Keratinocyte (primary cell): ENCODE data around the gene PPP1R14B. TPM values are rescaled to one million over a fixed set of nuclear protein-coding genes. Genes with fewer than 3 reads are reported as not detected.

Source experiments
- DNase-seq: peaks from one replicate; pipeline ENCODE4 v3.0.0-alpha.2; 2011; ENCODE audit warnings: low read depth, missing footprints, low spot score
- FAIRE-seq: peaks from 2 replicates; lab custom pipeline; 2011; peaks lifted over from hg19 to GRCh38; lab: Jason Lieb, UNC
- H2AFZ ChIP-seq: 2 replicates; pipeline ENCODE4 v1.6.0; 2012; ENCODE audit warnings: low read length, control low read depth, inconsistent platforms; ENCODE audit not compliant: control insufficient read depth
- H3K27ac ChIP-seq: 2 replicates; pipeline ENCODE4 v1.5.1; 2011; ENCODE audit warnings: low read length; ENCODE audit not compliant: control insufficient read depth, insufficient read depth
- H3K27me3 ChIP-seq: 3 replicates; pipeline ENCODE4 v1.6.0; 2011; ENCODE audit warnings: low read length; ENCODE audit not compliant: control insufficient read depth, insufficient read depth; ENCODE audit errors: extremely low read depth
- H3K36me3 ChIP-seq, 2 experiments: 2 replicates in 1 of 2; 3 replicates in 1 of 2; pipeline ENCODE4 v1.5.1; 2011; ENCODE audit warnings: low read length in 2 of 2, mild to moderate bottlenecking in 1 of 2; ENCODE audit not compliant: control insufficient read depth in 2 of 2, insufficient read depth in 2 of 2; ENCODE audit errors: extremely low read depth in 1 of 2
- H3K4me1 ChIP-seq: 3 replicates; pipeline ENCODE4 v1.5.1; 2011; ENCODE audit warnings: low read length; ENCODE audit not compliant: control insufficient read depth, insufficient read depth; ENCODE audit errors: extremely low read depth
- H3K4me2 ChIP-seq: 3 replicates; pipeline ENCODE4 v1.6.0; 2011; ENCODE audit warnings: low read depth, low read length; ENCODE audit not compliant: control insufficient read depth, insufficient read depth; ENCODE audit errors: extremely low read depth
- H3K4me3 ChIP-seq, 3 experiments: fragments of 200-600 bp in 1 of 3; sonication (generic) in 1 of 3; 2 replicates in 2 of 3; 3 replicates in 1 of 3; pipeline ENCODE4 v1.5.1; 2011 to 2016; ENCODE audit warnings: low read length in 3 of 3, mild to moderate bottlenecking in 3 of 3, control low read depth in 2 of 3, inconsistent platforms in 1 of 3, low read depth in 1 of 3, mixed read lengths in 1 of 3, mixed run types in 1 of 3, moderate library complexity in 1 of 3; ENCODE audit not compliant: control insufficient read depth in 2 of 3, insufficient read depth in 2 of 3; ENCODE audit errors: extremely low read depth in 1 of 3
- H3K79me2 ChIP-seq: 2 replicates; pipeline ENCODE4 v1.6.0; 2012; ENCODE audit warnings: low read length; ENCODE audit not compliant: control insufficient read depth, insufficient read depth
- H3K9ac ChIP-seq: 3 replicates; pipeline ENCODE4 v1.6.0; 2011; ENCODE audit warnings: low read length; ENCODE audit not compliant: control insufficient read depth, insufficient read depth; ENCODE audit errors: extremely low read depth
- H3K9me1 ChIP-seq: 3 replicates; pipeline ENCODE4 v1.6.0; 2011; ENCODE audit warnings: low read length; ENCODE audit not compliant: control insufficient read depth, insufficient read depth; ENCODE audit errors: extremely low read depth
- H3K9me3 ChIP-seq: 2 replicates; pipeline ENCODE4 v1.5.1; 2012; ENCODE audit warnings: low read depth, low read length; ENCODE audit not compliant: control insufficient read depth
- H4K20me1 ChIP-seq: 3 replicates; pipeline ENCODE4 v1.6.0; 2011; ENCODE audit warnings: low read length; ENCODE audit not compliant: control insufficient read depth, insufficient read depth; ENCODE audit errors: extremely low read depth
- CTCF ChIP-seq, 3 experiments: IDR thresholded peaks in 1 of 3; conservative IDR thresholded peaks in 1 of 3; optimal IDR thresholded peaks in 1 of 3; 2 replicates in 2 of 3; 3 replicates in 1 of 3; pipeline versions ENCODE3 to v1.5.1; 2011; ENCODE audit warnings: low read length in 3 of 3, mild to moderate bottlenecking in 3 of 3, moderate library complexity in 2 of 3, control low read depth in 1 of 3, inconsistent platforms in 1 of 3; ENCODE audit not compliant: insufficient read depth in 2 of 3; ENCODE audit errors: extremely low read depth in 1 of 3
- EZH2 ChIP-seq: IDR thresholded peaks from one replicate; pipeline ENCODE4 v1.6.1; 2012; ENCODE audit warnings: inconsistent platforms, mild to moderate bottlenecking, low read length, moderate library complexity
- dilution Hi-C: fragments of 300-500 bp; cut with MboI; formaldehyde crosslinking; loops from one replicate; pipeline ENCODE4 v1.7.0; 2020; ENCODE audit warnings: low sequenced_read_pairs; ENCODE audit not compliant: extremely low pct_ligation_motif_present
- polyA plus RNA-seq, 5 experiments: library from polyadenylated mRNA; depleted of rRNA in 3 of 5; stranded (reverse) in 3 of 5; stranded (forward) in 1 of 5; unstranded in 1 of 5; fragments of >200 nt; gene quantifications; 1 replicate in 1 of 5; 2 replicates in 3 of 5; 3 replicates in 1 of 5; pipeline versions ENCODE4 v1.2.1 to v1.2.3, GENCODE V29; 2011 to 2012; ENCODE audit warnings: missing spikeins in 2 of 5, low read depth in 1 of 5, low replicate concordance in 1 of 5

PPP1R14B gene
- polyA plus RNA-seq, 1 donor (not counting 4 experiments of a cell fraction or from before 2014, with no cell fraction given): 208 TPM

DNA sequence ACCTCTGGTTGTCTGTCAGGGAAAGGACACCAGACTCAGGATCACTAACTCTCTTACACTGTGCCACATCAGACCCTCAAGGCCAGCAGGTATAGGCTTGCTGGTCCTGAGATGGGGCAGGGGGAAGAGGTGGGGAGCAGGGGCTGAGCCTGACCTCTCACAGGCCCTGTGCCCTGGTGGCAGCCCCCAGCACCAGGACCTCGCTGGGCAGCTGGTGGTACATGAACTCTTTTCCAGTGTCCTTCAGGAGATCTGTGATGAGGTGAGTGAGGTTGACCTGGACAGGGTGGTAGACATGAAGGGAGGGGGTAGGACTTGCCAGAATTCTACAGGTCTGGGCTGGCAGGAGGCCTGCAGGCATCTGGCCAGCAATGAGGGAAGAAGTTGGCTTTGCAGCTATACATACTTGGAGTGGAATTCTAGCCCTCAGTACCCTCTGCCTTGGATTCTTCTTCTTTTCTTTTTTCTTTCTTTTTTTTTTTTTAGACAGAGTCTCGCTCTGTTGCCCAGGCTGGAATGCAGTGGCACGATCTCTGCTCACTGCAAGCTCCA lies 19.3 kb downstream of the PPP1R14B start:
- Histone ChIP-seq H3K4me1 (peaks cover 47% of the 10 kb centered on the region), H3K9me3 (no peaks in the 10 kb centered on the region), H2AFZ (no peak overlapping the region), H3K4me2 (peak overlapping the region; percentile 95), H3K79me2 (peaks cover 18% of the 10 kb centered on the region), H3K4me3 (peak overlapping the region; percentile 83 to 89 (median 88)), H3K9ac (peak overlapping the region; percentile 85), H4K20me1 (no peaks in the 10 kb centered on the region), H3K36me3 (peaks cover 3 to 5% of the 10 kb centered on the region in 2 experiments), H3K27ac (no peak overlapping the region), H3K9me1 (no peaks in the 10 kb centered on the region), H3K27me3 (no peaks in the 10 kb centered on the region)
- TF ChIP-seq CTCF (optimal IDR thresholded peaks at IDR 0.05 in 1 of 3, IDR thresholded peaks at IDR 0.05 in 1 of 3, conservative IDR thresholded peaks at IDR 0.05 in 1 of 3; ENCODE audit: extremely low read depth in 1 of 3, insufficient read depth in 2 of 3, low read length in 3 of 3) (no peak), EZH2 (no peak)
- dilution Hi-C loops: no loop called here
- FAIRE-seq: peak; percentile 62
- DNase-seq: no peak

DNA sequence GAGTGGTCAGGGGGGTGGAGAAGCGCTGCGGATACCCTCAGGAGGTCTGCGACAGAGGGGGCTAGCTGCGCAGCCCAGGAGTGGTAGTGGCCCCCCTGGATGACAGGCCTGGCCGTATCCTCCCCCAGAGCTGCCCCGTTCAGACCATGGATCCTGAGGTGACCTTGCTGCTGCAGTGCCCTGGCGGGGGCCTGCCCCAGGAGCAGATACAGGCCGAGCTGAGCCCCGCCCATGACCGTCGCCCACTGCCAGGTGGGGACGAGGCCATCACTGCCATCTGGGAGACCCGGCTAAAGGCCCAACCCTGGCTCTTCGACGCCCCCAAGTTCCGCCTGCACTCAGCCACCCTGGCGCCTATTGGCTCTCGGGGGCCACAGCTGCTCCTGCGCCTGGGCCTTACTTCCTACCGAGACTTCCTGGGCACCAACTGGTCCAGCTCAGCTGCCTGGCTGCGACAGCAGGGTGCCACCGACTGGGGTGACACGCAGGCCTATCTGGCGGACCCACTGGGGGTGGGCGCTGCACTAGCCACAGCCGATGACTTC lies 20.2 kb downstream of the PPP1R14B start:
- Histone ChIP-seq H3K36me3 (peaks cover 3 to 5% of the 10 kb centered on the region in 2 experiments), H3K4me3 (peak overlapping the region; percentile 83 to 89 (median 88)), H2AFZ (peak overlapping the region; percentile 49), H3K4me1 (peaks cover 41% of the 10 kb centered on the region), H3K79me2 (peaks cover 18% of the 10 kb centered on the region), H3K4me2 (peak overlapping the region; percentile 95), H3K27me3 (no peaks in the 10 kb centered on the region), H4K20me1 (no peaks in the 10 kb centered on the region), H3K9me1 (no peaks in the 10 kb centered on the region), H3K9me3 (no peaks in the 10 kb centered on the region), H3K9ac (peak overlapping the region; percentile 85), H3K27ac (peak overlapping the region; percentile 58)
- FAIRE-seq (no peak), DNase-seq (no peak)
- TF ChIP-seq EZH2 (no peak), CTCF (optimal IDR thresholded peaks at IDR 0.05 in 1 of 3, IDR thresholded peaks at IDR 0.05 in 1 of 3, conservative IDR thresholded peaks at IDR 0.05 in 1 of 3; ENCODE audit: extremely low read depth in 1 of 3, insufficient read depth in 2 of 3, low read length in 3 of 3) (no peak)
- dilution Hi-C loops: no loop called here
